Measurements from ENCODE around the gene ADIPOQ.
"Not testable (repeated sequence)": the region's sequence is repeated elsewhere in the genome, so short reads cannot be mapped to it uniquely, and the experiment has no call there.

GRCh38 chr3:186889698-186890097 lies 47.2 kb downstream of the ADIPOQ start:
- TF ChIP-seq POLR2A (IDR thresholded peaks at IDR 0.05; ENCODE audit: low read depth, low read length); RCOR1 (IDR thresholded peaks at IDR 0.05; ENCODE audit: insufficient replicate concordance, low read length); SMC3 (IDR thresholded peaks at IDR 0.05; ENCODE audit: low read depth, low read length); RFX5 (IDR thresholded peaks at IDR 0.05; ENCODE audit: low read depth, low read length); CTCF (conservative IDR thresholded peaks at IDR 0.05; ENCODE audit: low read depth, low read length); RAD21 (IDR thresholded peaks at IDR 0.05; ENCODE audit: low read length); MXI1 (IDR thresholded peaks at IDR 0.05; ENCODE audit: borderline replicate concordance, low read depth, low read length); MAFK (IDR thresholded peaks at IDR 0.05; ENCODE audit: low read depth, low read length); MAZ (IDR thresholded peaks at IDR 0.05; ENCODE audit: borderline replicate concordance, low read depth, low read length); ELK1 (IDR thresholded peaks at IDR 0.05; ENCODE audit: borderline replicate concordance, low read depth, low read length): not testable (repeated sequence)
